Measurements from ENCODE around the gene ST7.
"Not testable (repeated sequence)": the region's sequence is repeated elsewhere in the genome, so short reads cannot be mapped to it uniquely, and the experiment has no call there.

GRCh38 chr7:117120321-117120720, 167.0 kb downstream of the ST7 start:
- not testable (repeated sequence) for TF ChIP-seq CTCF, POLR2A, EP300, POLR2AphosphoS5 (IDR thresholded peaks at IDR 0.05)

Measured in sigmoid colon (tissue), 4 donors.